GM12801 (cell line): ENCODE measurements around the gene NAA38.

Source experiments
- TF ChIP-seq, protein P1 (sequence below): IDR thresholded peaks from one replicate; pipeline ENCODE4 v1.5.1; 2011; ENCODE audit warnings: control low read depth; ENCODE audit not compliant: insufficient read length; ENCODE audit errors: extremely low read depth

Gene NAA38

GRCh38 chr17:7841396-7841914, 15.9 kb downstream of the NAA38 start:
- TF ChIP-seq, protein P1, sequence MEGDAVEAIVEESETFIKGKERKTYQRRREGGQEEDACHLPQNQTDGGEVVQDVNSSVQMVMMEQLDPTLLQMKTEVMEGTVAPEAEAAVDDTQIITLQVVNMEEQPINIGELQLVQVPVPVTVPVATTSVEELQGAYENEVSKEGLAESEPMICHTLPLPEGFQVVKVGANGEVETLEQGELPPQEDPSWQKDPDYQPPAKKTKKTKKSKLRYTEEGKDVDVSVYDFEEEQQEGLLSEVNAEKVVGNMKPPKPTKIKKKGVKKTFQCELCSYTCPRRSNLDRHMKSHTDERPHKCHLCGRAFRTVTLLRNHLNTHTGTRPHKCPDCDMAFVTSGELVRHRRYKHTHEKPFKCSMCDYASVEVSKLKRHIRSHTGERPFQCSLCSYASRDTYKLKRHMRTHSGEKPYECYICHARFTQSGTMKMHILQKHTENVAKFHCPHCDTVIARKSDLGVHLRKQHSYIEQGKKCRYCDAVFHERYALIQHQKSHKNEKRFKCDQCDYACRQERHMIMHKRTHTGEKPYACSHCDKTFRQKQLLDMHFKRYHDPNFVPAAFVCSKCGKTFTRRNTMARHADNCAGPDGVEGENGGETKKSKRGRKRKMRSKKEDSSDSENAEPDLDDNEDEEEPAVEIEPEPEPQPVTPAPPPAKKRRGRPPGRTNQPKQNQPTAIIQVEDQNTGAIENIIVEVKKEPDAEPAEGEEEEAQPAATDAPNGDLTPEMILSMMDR, result no peak

DNA sequence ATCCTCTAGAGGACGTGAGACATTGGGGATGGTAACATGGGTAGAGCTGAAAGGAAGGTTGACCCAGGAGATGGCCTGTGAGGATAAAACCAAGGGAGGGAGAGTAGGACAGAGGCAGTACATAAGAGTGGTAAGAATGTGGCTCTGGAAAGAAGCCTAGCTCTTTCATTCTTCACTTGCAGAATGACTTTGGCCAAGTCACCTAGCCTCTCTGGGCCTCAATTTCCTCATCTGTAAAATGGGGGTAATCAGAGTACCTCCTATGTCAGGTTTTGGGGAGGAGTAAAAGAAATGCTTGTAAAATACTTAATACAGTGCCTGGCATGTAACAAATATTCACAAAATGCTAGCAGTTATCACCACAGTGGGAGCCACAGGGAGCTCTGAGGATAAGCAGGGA, 16.5 kb downstream of the NAA38 start:
- TF ChIP-seq, protein P1, result no peak

DNA sequence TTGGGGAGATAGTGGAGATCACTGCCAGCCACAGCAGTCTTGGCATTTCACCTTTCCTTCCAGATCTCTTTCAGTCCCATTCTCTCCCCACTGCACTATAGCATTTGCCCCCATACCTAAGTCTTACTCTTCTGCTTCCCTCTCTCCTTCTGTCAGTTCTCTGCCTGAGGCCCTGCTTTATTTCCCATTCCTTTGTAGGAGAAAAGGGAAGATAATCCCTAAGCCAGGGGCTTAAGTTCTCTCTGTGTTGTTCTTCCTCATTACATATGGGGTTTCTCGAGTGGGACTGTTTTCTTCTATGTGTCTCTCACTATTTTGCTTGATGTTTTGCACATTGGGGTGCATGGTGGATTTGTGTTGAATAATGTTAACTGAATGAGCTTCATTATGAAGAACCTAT, 16.9 kb downstream of the NAA38 start:
- TF ChIP-seq, protein P1, result no peak

DNA sequence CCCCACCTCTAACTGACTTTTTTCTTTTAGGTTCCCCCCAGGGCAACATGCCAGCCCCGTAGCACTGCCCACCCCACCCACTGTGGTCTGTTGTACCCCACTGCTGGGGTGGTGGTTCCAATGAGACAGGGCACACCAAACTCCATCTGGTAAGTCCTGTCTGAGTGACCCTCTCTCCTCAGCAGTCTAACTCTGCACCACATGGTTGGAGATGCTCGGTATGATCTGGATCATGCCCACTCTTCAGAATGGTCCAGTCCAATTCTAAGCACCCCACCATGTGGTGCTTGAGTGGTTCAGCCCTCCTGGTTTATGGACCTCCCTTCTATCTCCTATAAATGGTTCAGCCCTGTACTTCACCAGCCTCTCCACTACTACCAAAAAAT, 17.5 kb downstream of the NAA38 start:
- TF ChIP-seq, protein P1, result no peak

- TF ChIP-seq, protein P1, result no peak
Measured at GRCh38 chr17:7839190-7839875, 18.0 kb downstream of the NAA38 start.

GRCh38 chr17:7838090-7839075, 19.0 kb downstream of the NAA38 start:
- TF ChIP-seq, protein P1, result no peak

- TF ChIP-seq, protein P1, result no peak
Measured at GRCh38 chr17:7837408-7838088, 19.8 kb downstream of the NAA38 start.
